NT2/D1 (cell line): ENCODE measurements around the gene ETS1.

Experiments
- SUZ12 ChIP-seq: IDR thresholded peaks from 2 replicates; pipeline ENCODE4 v1.6.1; 2011; ENCODE audit not compliant: insufficient read length, insufficient read depth; ENCODE audit errors: extremely low read depth
- YY1 ChIP-seq: IDR thresholded peaks from 2 replicates; pipeline ENCODE4 v1.6.1; 2011; ENCODE audit not compliant: insufficient read length, insufficient read depth
- ZNF274 ChIP-seq: IDR thresholded peaks from 2 replicates; pipeline ENCODE4 v1.6.1; 2011; ENCODE audit warnings: mild to moderate bottlenecking, low read depth, low read length

DNA sequence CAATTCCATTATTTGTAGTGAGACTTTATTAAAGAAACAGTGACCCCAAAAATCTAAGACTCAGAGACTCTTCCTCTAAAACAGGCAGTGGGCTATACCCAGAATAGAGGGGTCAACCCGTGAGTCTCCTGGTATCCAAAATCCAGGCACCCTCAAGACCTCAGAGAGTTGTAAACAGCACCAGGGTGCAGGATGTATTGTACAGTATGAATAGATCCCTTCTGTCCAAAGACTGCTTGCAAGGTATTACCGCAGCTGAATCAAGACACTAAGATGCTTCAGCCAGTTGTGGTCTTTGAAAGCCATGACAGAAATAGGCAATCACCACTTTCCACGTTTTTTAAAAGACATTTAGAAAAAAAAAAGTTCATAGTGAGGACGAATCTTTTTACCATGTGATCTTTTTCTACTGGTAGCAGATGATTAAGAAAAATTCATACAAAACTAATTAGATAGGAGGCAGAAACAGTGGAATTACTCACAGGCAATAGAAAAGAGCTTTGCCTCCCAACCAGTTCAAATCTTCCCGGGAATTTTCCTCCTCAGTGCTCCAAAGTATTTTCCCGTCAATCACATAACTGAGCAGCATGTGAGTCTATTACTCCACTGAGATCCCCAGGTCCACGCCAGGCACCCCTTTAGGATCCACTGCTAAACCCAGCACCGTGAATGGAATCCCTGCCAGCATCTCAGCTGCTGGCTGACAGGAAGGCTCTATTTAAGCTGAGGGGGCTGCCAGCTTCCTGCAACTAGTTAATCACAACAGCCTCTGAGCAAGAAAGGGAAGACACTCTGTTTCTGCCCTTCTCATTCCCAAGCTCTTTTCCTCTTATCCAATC is 113.1 kb downstream of the ETS1 start:
- TF ChIP-seq ZNF274 (no peak), YY1 (no peak), SUZ12 (no peak)
